ENCODE data around the gene ADIRF. TPM values are rescaled to one million over a fixed set of nuclear protein-coding genes. Genes with fewer than 3 reads are reported as not detected.

Gene ADIRF
- total and polyA plus RNA-seq, 2 donors (not counting 1 experiment from before 2014, with no cell fraction given), result not detected

GRCh38 chr10:86958901-86959736, 9.2 kb upstream of the ADIRF start:
- intact Hi-C loops (cut with micrococcal nuclease), result no loop called here
- H3K4me3 Mint-ChIP-seq, result no peak overlapping the region
- no peak overlapping the region for H3K27ac Mint-ChIP-seq
- ChIA-PET CTCF (no interaction called here), POLR2A (no interaction called here)
- H3K79me2 ChIP-seq (ENCODE audit: control insufficient read depth, insufficient read depth, low read length), result no peaks in the 10 kb centered on the region
- no peak overlapping the region for H3K4me2 ChIP-seq (replicated peaks; ENCODE audit: low read depth, low read length, poor library complexity, severe bottlenecking)
- H2AFZ ChIP-seq (ENCODE audit: insufficient read depth, low read depth, low read length, poor library complexity, severe bottlenecking), result no peak overlapping the region
- no peak overlapping the region for H3K9ac ChIP-seq (ENCODE audit: low read length)
- H3K9me3 Mint-ChIP-seq (ENCODE audit: insufficient read depth), result no peaks in the 10 kb centered on the region
- peaks cover 0 to 3% (median 0%) of the 10 kb centered on the region in 4 experiments for H3K27me3 ChIP-seq (replicated peaks in 1 of 4; ENCODE audit: control extremely low read depth in 1 of 4, control insufficient read depth in 3 of 4, insufficient read depth in 4 of 4, low read length in 3 of 4)
- no peaks in the 10 kb centered on the region for H3K36me3 ChIP-seq (replicated peaks in 1 of 2; ENCODE audit: control extremely low read depth in 1 of 2, control insufficient read depth in 1 of 2, extremely low read depth in 1 of 2, insufficient read depth in 2 of 2, low read length in 1 of 2)
- DNase-seq, result no peak
- 63% methylated on average over 13 of the region's 16 CpGs for WGBS (ENCODE audit: insufficient coverage)
- H3K27me3 Mint-ChIP-seq, result no peaks in the 10 kb centered on the region
- ATAC-seq (ENCODE audit: low read depth), result no peak
- no peak overlapping the region for H3K4me3 ChIP-seq (ENCODE audit: control extremely low read depth in 1 of 5, extremely low read depth in 1 of 5, insufficient read depth in 1 of 5, low read depth in 2 of 5, low read length in 4 of 5)
- H3K4me1 Mint-ChIP-seq, result no peaks in the 10 kb centered on the region
- H3K27ac ChIP-seq (ENCODE audit: low read length in 2 of 2), result no peak overlapping the region
- TF ChIP-seq CTCF (IDR thresholded peaks at IDR 0.05) (no peak), EZH2 (IDR thresholded peaks at IDR 0.05; ENCODE audit: borderline replicate concordance, insufficient read depth, low read depth, low read length, poor library complexity, severe bottlenecking) (no peak)
- no peaks in the 10 kb centered on the region for H4K20me1 ChIP-seq (ENCODE audit: control insufficient read depth, insufficient read depth, low read length, poor library complexity, severe bottlenecking)
- H3K9me3 ChIP-seq (ENCODE audit: control extremely low read depth in 1 of 3, control insufficient read depth in 2 of 3, insufficient read depth in 1 of 3, low read length in 2 of 3), result peaks cover 0 to 1% (median 0%) of the 10 kb centered on the region in 3 donors
- H3K4me1 ChIP-seq (ENCODE audit: control insufficient read depth in 2 of 2, insufficient read depth in 2 of 2, low read length in 2 of 2), result peaks cover 0 to 9% of the 10 kb centered on the region in 2 donors

- CTCF ChIA-PET, result no interaction called here
- no peak for TF ChIP-seq CTCF (IDR thresholded peaks at IDR 0.05)
- TF ChIP-seq EZH2 (IDR thresholded peaks at IDR 0.05; ENCODE audit: borderline replicate concordance, insufficient read depth, low read depth, low read length, poor library complexity, severe bottlenecking), result no peak
- POLR2A ChIA-PET, result no interaction called here
- H3K4me2 ChIP-seq (replicated peaks; ENCODE audit: low read depth, low read length, poor library complexity, severe bottlenecking), result no peak overlapping the region
- H3K36me3 ChIP-seq (replicated peaks in 1 of 2; ENCODE audit: control extremely low read depth in 1 of 2, control insufficient read depth in 1 of 2, extremely low read depth in 1 of 2, insufficient read depth in 2 of 2, low read length in 1 of 2), result no peaks in the 10 kb centered on the region
- no peaks in the 10 kb centered on the region for H3K27me3 Mint-ChIP-seq
- DNase-seq, result no peak
- no peak overlapping the region for H3K4me3 Mint-ChIP-seq
- H4K20me1 ChIP-seq (ENCODE audit: control insufficient read depth, insufficient read depth, low read length, poor library complexity, severe bottlenecking), result no peaks in the 10 kb centered on the region
- H3K27me3 ChIP-seq (replicated peaks in 1 of 4; ENCODE audit: control extremely low read depth in 1 of 4, control insufficient read depth in 3 of 4, insufficient read depth in 4 of 4, low read length in 3 of 4), result peaks cover 0 to 3% (median 0%) of the 10 kb centered on the region in 4 experiments
- H3K4me3 ChIP-seq (ENCODE audit: control extremely low read depth in 1 of 5, extremely low read depth in 1 of 5, insufficient read depth in 1 of 5, low read depth in 2 of 5, low read length in 4 of 5), result no peak overlapping the region
- no peaks in the 10 kb centered on the region for H3K4me1 Mint-ChIP-seq
- no peak overlapping the region for H3K27ac Mint-ChIP-seq
- H3K27ac ChIP-seq (ENCODE audit: low read length in 2 of 2), result no peak overlapping the region
- H3K9me3 ChIP-seq (ENCODE audit: control extremely low read depth in 1 of 3, control insufficient read depth in 2 of 3, insufficient read depth in 1 of 3, low read length in 2 of 3), result no peaks in the 10 kb centered on the region
- ATAC-seq (ENCODE audit: low read depth), result no peak
- no peak overlapping the region for H3K9ac ChIP-seq (ENCODE audit: low read length)
- H3K4me1 ChIP-seq (ENCODE audit: control insufficient read depth in 2 of 2, insufficient read depth in 2 of 2, low read length in 2 of 2), result peaks cover 0 to 9% of the 10 kb centered on the region in 2 donors
- WGBS (ENCODE audit: insufficient coverage), result 90% methylated on average over 2 of the region's 2 CpGs
- H3K79me2 ChIP-seq (ENCODE audit: control insufficient read depth, insufficient read depth, low read length), result no peaks in the 10 kb centered on the region
- intact Hi-C loops (cut with micrococcal nuclease), result no loop called here
- H3K9me3 Mint-ChIP-seq (ENCODE audit: insufficient read depth), result no peaks in the 10 kb centered on the region
- no peak overlapping the region for H2AFZ ChIP-seq (ENCODE audit: insufficient read depth, low read depth, low read length, poor library complexity, severe bottlenecking)
Measured at GRCh38 chr10:86959737-86960002, 8.6 kb upstream of the ADIRF start.

All from B cell (primary cell).